Stimulated activated CD8-positive, alpha-beta memory T cell treated with anti-CD3 and anti-CD28 coated beads, Interleukin-2, amount 100 ng/mL, for 1 hour (primary cell): Measurements from ENCODE around the gene SRD5A1.
"Not testable (repeated sequence)": the region's sequence is repeated elsewhere in the genome, so short reads cannot be mapped to it uniquely, and the experiment has no call there.

Experiments used
- DNase-seq, 2 donors: peaks; one replicate each; pipeline ENCODE4 v3.0.0-alpha.2; 2020; ENCODE audit warnings: low read depth in 2 of 2

The SRD5A1 gene

DNA sequence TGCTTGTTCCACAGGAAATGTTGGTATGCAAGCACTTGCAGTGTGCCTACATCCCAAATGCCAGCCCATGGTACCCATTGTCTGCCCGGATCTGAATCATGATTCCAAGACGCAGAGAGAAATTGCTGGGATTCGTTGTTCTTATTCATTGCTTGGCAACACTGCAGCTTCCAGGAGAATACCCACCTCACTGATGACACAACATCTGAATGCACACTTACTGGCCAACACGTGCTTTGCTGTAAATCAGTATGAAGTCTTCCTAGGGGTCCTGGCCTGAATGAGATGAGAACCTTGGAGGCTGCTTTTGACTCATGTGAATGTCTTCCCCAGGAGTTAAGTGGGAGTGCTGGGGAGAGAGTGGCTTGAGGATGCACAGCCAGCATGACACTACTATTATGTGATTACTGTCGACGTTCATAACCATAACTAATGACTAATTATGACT, 11.6 kb downstream of the SRD5A1 start:
- no peak for DNase-seq

DNA sequence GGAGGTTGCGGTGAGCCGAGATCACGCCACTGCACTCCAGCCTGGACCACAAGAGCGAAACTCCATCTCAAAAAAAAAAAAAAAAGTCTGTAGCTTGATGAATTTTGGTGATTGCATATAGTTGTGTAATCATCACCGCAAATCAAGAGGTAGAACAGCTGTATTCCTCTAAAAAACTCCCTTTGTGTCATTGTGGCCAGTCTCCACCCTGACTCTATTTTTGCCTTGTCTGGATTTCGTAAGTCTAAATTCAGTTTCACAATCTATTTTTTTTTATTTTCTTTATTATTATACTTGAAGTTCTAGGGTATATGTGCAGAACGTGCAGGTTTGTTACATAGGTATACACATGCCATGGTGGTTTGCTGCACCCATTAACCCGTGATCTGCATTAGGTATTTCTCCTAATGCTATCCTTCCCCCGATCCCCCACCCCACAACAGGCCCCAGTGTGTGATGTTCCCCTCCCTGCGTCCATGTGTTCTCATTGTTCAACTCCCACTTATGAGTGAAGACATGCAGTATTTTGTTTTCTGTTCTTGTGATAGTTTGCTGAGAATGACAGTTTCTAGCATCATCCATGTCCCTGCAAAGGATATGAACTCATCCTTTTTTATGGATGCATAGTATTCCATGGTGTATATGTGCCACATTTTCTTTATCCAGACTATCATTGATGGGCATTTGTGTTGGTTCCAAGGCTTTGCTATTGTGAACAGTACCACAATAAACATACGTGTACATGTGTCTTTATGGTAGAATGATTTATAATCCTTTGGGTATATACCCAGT, 12.5 kb downstream of the SRD5A1 start:
- DNase-seq, result not testable (repeated sequence)

DNA sequence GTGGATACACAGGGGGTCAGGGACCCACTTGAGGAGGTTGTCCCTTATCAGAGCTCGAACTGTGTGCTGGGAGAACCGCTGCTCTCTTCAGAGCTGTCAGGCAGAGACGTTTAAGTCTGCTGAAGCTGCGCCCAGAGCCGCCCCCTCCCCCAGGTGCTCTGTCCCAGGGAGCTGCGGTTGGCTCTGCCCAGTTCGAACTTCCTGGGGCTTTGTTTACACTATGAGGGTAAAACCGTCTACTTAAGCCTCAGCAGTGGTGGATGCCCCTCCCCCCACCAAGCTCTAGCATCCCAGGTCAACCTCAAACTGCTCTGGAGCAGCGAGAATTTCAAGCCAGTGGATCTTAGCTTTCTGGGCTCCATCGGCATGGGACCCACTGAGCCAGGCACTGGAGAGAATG, 15.9 kb downstream of the SRD5A1 start:
- DNase-seq, result no peak

DNA sequence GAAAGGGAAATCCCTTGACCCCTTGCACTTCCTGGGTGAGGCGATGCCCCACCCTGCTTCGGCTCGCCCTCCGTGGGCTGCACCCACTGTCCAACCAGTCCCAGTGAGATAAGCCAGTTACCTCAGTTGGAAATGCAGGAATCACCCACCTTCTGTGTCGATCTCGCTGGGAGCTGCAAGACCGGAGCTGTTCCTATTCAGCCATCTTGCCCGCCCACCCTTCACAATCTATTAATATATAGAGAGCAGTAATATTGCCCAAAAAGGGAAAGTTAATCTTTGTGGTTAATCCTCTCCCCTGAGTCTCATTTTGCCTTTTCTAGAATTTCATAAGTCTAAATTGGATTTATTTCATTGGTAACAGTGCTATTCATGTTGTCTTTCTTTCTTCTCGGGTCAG, 16.4 kb downstream of the SRD5A1 start:
- no peak for DNase-seq

DNA sequence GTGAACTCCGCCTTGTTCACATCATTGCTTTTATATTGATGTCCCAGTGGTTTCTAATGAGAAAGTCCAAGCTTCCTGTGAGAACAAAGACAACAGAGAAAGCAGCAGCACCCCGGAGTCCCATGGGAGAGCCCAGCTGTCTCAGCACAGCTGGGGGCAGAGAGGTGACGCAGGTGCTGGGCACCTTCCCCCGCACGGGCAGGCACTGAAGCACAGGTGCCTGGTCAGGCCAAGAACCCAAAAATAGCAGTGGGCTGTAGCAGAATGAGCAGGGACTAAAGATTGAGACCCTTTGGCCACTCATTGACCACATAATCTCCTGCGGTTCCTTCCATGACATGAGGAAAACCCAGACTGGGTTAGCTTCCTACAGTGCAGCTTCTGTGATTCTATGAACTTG, 18.8 kb downstream of the SRD5A1 start:
- no peak for DNase-seq

DNA sequence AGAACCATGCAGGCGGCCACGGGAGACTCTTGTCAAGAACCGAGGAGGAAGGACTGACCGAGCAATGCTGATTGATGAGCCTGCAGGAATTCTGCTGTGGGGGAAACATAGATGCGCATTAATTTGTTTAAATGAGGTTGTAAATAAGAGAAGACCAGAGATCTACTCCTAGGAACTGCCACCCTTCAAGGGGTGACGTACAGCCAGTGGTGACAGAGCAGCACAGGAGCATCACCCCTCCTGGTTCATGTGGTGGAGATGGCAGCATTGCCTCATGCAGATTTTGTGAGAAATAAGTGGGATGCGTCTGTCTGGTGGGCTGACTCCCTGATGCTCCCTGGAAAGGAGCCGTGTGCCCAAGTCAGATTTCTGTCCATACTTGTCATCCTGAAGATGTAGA, 22.2 kb downstream of the SRD5A1 start:
- DNase-seq, result no peak

DNA sequence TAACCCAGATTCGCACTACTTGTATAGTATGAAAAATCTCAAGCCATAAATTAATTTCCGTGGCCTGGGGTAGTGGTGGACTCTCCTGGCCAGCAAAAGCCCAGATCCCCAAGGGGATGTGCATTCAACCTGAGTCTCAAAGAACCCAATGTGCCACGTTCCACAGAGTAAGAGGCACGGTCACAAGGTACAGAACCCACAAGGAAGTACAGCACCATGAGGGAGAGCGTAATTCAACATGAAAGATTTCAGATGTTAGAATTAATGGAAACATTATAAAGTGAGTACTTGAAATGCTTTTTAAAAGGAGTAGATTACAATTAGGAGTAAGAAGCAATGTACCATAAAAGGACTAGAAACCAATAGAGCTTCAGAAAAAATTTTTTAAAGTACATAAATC, 23.4 kb downstream of the SRD5A1 start:
- no peak for DNase-seq

DNA sequence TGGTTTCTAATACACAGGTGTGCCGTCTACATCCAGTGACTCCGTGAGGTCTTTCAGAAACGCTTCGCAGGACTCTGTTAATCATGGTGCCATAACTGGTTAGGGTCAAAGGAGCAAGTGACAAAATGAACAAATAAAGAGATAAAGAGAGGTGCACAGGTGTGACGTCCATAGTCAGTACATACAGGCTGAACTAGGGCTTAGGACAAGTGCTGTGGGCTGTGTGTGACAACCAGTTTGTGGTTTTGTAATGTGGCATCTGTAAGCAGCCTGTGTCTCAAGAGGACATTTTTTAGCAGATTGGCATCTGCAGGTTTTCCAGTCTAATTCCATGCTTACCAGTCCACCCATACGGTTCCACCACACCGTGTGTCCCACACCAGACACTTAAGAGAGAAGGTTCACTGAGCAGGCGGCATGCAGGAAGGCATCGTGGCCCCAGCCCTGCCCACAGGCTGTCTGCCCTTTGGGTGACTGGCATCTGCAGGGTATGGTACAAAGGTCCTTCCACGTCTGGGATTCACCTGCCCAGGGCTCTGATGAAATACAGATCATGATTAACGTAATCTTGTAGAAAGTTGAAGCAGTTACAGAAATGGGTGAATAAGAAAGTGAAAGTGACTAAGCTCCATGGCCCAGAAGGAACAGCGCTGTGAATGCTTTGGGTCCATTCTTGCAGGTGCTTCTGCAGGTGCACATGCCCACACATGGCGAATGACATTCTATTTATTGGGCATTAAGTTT, 26.9 kb downstream of the SRD5A1 start:
- no peak for DNase-seq

DNA sequence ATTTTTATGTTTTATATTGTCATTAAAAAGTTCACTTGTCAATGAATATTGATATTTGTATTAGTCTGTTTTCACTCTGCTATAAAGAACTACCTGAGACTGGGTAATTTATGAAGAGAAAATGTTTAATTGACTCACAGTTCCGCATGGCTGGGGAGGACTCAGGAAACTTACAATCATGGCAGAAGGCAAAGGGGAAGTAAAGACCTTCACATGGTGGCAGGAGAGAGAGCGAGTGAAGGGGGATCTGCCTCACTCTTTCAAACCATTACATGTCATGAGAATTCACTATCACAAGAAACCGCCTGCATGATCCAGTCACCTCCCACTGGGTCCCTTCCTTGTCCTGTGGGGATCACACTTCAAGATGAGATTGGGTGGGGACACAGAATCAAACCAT, 27.4 kb downstream of the SRD5A1 start:
- DNase-seq, result no peak

DNA sequence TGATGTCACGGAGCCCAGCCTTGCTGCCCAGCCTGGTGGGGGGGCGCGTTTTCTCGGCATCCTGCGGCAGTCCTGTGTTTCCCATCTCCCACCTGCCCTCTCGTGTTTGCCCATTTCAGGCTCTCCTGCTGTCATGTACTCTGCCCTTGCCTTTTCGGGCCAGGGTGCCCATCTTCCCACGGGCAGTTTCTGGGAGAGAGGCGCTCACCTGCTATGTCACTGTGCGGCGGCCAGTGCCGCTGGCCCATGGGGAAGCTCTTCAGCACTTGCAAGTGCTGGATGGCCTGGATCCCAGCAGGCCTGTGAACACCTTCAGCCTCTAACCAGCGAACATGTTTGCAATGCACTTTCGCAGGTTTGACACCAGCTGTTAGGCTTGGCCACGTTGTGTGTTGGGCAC, 33.5 kb downstream of the SRD5A1 start:
- no peak for DNase-seq

DNA sequence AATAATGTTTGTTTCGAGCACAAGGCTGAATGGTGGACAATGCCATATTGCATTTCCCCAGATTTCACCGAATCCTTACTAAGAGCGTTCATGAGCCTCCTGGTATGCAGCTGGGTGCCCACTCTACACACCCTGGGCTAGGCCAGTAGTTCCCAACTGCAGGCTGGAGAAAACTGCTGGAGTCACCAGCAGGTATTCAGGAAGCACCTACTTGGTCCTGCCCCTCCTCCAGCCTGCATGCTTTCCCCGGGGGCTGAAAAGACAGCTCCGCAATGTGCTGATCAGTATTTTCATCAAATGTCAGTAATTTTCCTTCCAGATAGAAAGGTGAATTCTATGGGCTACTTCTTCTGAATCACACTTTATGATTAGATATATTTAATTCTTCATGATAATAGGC, 34.4 kb downstream of the SRD5A1 start:
- DNase-seq, result no peak

DNA sequence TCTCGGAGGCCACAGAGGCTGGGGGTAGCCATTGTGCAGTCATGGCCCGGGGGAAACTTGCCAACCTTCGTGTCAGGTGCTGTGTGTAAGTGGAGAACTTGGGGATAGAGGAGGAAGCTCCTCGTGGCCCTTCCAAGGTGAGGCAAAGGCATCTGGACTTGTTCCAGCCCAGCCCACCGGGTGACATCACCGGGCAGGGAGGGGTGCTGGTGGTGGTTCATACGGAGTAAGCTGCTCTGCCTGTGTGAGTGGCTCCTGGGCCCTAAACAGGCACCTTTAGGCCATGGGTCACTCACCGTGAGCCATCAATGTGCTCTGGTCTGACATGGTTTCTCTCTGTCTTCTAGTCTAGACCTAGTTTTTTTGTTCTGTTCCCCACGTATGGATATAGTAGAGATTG, 35.5 kb downstream of the SRD5A1 start:
- not testable (repeated sequence) for DNase-seq

DNA sequence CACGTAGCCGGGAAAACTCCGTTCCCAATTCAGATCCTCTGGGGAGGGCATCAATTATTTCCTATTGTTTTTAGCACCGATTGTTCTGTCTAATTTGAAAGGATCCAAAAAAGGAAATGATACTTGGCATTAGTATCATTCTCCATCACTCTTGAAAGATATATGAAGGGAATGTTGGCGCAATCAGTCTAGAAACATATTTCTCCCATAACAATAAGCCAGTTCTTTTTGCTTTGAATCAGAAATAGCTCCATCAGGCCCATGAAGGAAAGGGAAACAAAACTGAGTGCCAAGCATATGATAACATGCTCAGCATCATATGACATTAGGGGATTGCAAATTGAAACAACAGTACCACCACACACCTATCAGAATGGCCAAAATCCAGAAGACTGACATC, 39.8 kb downstream of the SRD5A1 start:
- DNase-seq, result no peak

DNA sequence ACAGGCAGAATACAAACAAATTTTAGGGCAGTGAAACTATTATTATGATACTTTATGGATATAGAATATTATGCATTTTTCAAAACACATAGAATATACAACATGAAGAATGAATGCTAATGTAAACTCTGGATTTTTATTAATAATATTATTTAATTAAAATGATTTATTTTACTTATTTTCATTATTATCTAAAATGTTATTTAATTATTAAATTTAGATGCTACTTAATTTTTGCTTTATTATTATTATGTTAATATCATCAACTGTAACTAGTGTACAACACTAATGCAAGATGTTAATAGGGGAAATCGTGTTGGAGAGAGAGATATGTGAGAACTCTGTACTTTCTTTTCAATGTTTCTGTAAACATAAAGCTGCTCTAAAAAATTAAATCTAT, 40.7 kb downstream of the SRD5A1 start:
- DNase-seq, result no peak

DNA sequence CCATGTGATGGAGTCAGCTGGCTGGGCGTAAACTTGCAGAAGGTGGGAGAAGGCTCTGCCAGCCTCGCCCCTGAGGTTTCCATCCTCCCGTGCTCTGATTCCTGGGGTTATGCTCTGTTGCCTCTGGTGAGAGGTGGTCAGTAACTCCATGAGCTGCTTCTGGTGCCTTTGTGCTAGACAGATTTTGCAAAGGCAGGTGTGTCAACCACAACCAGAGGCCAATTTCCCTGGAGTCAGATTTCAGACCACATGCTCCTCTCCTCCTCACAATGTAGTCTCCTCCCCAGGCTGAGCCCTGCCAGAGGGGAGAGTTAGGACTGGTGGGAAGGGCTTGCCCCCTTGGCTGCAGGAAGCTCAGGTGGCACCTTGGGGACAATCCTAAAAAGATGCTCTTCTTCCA, 41.2 kb downstream of the SRD5A1 start:
- DNase-seq, result no peak

DNA sequence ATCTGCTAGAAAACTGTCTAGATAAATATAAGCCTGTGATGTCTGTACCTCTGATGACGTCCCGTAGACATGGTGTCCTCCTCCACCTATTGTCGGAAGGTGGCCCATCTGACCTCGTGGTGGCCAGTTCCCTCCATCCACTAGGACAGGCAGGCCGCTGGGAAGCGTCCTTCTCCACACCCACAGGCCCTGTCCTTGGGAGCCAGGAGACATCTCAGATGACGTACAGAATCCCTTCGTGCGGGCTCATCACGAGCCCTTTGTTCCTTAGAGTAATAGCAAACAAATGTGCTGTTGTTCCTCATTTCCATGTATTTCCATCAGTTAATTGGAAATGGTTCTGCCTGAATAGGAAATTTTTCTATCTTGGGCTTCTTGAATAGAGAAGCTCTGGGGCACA, 41.6 kb downstream of the SRD5A1 start:
- DNase-seq, result no peak

DNA sequence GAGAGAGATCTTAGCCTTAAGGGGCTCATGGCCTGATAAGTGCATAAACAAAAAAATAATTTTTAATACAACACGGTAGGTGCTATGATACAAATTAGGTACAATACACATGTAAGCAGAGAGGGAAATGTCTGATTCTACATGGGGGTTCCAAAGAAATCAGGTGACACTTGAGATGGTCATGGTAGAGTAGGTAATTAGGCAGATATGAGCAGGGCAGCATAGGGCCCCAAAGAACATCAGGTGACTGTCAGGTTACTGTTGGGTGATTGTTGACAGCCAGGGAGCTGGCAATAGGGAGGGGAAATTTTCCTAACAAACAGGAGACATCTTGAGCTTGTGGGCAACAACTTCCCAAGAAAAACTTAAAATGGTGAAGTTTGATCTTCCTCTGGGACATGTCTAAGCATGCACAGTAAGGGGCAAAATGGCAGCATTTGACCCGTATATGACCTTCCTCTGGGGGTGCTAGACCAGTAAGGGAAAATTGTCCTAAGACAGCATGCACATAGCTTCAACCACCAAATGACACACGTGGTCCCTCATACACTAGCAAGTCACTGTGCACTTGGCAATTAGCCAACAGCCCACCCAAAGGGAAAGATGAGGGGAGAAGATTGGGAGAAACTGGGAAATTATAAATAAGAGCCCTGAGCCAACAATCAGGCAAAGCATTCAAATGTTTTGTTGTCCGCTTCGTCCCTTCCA, 42.7 kb downstream of the SRD5A1 start:
- no peak for DNase-seq

DNA sequence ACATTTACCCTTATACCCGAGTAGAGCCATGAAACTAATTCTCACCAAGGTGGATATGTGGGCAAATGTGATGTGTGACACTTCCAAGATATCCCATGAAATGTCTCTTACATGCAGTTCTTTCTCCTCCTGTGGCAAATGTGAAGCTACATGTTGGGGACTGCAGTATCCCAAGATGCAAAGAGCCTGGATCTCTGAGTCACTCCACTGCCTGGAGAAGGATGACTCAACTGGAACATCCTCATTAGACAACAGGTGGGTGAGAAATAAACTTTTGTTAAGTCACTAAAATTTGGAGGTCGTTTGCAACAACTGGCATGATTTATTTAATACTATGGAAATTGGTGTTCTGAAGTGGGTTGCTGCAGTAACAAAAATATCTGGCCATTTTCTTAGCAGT, 43.5 kb downstream of the SRD5A1 start:
- DNase-seq, result no peak

DNA sequence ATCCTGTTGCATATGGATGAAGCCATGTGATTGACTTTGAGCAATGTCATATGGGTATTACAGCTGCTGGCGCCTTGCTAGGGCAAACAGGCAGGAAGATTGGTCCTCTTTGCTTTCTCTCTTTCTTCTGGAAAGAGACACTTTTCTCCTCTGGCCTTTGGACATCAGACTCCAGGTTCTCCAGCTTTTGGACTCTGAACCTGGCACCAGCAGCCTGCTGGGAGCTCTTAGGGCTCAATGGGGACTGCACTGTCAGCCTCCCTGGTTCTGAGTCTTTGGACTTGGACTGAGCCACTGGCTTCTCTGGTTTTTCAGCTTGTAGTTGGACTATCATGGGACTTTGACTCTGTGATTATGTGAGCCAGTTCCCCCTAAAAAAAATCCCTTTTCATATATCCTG, 45.1 kb downstream of the SRD5A1 start:
- no peak for DNase-seq

DNA sequence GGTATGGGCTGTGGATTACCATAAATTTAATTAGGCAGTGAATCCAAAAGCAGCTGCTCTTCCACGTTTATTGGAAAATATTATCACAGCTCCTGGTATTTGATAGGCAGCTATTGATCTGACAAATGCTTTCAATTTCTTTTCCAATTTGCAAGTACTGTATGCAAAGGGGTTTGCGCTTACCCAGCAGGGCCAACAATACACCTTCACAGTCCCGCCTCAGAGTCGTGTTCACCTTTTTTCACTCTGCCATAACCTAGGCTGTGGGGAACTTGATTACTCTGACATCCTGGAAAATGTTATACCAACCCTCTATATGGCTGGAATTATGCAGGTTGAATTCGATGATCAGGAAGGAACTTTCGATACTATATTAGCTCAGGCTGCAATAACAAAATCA, 47.7 kb downstream of the SRD5A1 start:
- no peak for DNase-seq

DNA sequence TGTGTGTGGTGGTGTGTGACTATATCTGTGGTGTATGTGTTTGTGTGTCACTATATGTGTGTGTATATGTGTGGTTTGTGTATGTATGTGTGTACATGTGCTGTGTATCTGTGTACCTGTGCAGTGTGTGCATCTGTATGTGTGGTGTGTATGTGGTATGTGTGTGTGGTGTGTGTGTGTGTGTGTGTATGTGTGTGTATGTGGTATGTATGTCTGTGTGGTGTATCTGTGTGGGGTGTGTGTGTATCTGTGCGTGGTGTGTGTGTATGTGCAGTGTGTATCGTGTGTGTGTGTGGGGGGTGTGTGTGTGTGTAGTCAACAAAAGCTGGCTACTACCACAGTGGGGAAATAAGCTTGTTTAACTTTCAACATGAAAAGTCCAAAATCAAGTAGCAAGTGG, 48.4 kb downstream of the SRD5A1 start:
- DNase-seq, result no peak

DNA sequence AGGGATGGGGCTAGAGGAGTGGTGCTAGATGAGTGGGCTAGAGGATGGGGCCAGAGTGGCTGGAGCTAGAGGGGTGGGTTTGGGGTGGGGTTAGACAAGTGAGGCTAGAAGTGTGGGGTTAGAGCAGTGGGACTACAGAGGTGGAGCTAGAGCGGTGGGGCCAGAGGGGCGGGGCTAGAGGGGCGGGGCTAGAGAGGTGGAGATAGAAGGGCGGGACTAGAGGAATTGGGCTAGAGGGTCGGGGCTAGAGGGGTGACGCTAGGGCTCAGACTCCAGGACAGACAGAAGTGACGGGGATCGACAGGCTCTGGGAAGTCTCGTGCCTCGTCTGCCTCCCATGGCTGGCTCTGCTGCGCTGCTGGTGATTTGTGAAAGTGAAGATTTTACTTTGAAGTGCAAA, 49.0 kb downstream of the SRD5A1 start:
- DNase-seq, result no peak

DNA sequence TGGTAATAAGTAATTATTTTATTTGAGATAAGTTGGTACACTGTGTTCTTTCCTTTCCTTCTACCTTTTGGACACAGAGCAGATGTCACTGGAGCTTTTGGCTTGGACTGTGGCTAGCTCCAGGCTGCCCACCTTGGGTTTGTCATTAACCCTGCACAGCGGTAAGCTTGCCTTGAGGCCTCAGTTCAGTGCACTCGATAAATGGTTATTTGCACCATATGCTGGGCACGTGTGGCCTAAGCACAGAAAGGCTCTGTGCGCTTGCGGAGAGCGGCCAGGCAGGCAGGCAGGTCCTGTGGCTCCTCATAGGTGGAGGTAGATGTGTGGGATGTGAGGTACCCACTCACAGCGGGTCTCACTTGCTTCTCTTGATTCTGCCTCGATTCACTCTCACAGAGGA, 50.0 kb downstream of the SRD5A1 start:
- DNase-seq, result no peak
